Breast epithelium (tissue), 3 donors: ENCODE measurements around the gene LENG1.

Source experiments
- POLR2A ChIP-seq: fragments of 450-650 bp; IDR thresholded peaks from one replicate; pipeline ENCODE4 v1.6.1; 2016; ENCODE audit warnings: antibody characterized with exemption, mild to moderate bottlenecking, moderate library complexity
- POLR2AphosphoS5 ChIP-seq, 3 donors: sonication (generic); formaldehyde crosslinking; IDR thresholded peaks; one replicate each; pipeline ENCODE4 v1.6.1; 2017; ENCODE audit warnings: antibody characterized with exemption in 3 of 3
- TF ChIP-seq, protein P1 (sequence below), 3 donors: fragments of 450-650 bp; IDR thresholded peaks; one replicate each; pipeline ENCODE4 v1.5.1; 2016 to 2017; ENCODE audit warnings: antibody characterized with exemption in 3 of 3, mild to moderate bottlenecking in 3 of 3, moderate library complexity in 3 of 3

DNA sequence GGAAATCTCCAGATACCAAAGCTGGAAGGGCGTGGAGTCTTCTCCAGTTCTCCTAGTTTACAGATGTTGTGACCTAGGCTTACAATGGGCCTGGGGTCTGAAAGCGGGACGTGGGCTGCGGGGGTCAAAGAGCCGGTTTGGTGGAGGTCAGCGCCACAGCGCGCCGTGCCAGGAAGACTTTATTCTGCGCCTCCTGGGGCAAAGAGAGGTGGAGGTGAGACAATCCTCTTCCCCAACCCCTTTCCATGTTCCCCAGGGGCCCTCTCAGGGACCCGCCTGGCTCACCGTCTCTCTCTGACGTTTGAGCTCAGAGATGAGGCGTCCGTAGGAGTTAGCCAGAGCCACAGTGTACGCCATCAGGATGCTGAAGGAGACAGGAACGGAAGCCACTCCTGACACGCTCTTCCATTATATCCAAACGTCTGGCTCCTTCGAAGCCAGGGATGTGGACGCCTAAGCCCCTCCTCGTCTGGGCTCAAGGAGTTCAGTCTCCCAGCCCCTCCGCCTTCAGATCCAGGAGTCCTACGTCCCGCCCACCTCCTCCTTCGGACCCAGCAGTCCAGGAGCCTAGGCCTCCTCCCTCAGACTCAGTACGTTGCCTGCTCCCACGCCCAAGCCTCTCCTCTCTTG lies 776 bp upstream of the LENG1 start:
- TF ChIP-seq, protein P1, sequence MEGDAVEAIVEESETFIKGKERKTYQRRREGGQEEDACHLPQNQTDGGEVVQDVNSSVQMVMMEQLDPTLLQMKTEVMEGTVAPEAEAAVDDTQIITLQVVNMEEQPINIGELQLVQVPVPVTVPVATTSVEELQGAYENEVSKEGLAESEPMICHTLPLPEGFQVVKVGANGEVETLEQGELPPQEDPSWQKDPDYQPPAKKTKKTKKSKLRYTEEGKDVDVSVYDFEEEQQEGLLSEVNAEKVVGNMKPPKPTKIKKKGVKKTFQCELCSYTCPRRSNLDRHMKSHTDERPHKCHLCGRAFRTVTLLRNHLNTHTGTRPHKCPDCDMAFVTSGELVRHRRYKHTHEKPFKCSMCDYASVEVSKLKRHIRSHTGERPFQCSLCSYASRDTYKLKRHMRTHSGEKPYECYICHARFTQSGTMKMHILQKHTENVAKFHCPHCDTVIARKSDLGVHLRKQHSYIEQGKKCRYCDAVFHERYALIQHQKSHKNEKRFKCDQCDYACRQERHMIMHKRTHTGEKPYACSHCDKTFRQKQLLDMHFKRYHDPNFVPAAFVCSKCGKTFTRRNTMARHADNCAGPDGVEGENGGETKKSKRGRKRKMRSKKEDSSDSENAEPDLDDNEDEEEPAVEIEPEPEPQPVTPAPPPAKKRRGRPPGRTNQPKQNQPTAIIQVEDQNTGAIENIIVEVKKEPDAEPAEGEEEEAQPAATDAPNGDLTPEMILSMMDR (IDR thresholded peaks at IDR 0.05): no peak
- TF ChIP-seq POLR2A: no peak
- no peak for TF ChIP-seq POLR2AphosphoS5 (IDR thresholded peaks at IDR 0.05)
